GM13976 (cell line): ENCODE measurements around the gene RASL11A.

Source experiments
- DNase-seq: peaks from one replicate; pipeline ENCODE4 v3.0.0; 2012; ENCODE audit warnings: low spot score
- in situ Hi-C: fragments of 300-500 bp; cut with MboI; formaldehyde crosslinking; loops from one replicate; pipeline ENCODE4 v1.12.0; 2022; ENCODE audit warnings: low sequenced_read_pairs, mixed read lengths, inconsistent platforms; ENCODE audit not compliant: unreplicated experiment
- TF ChIP-seq, protein P1 (sequence below): IDR thresholded peaks from 2 replicates; pipeline ENCODE4 v1.5.1; 2012; ENCODE audit warnings: borderline replicate concordance, mild to moderate bottlenecking; ENCODE audit not compliant: insufficient read depth; ENCODE audit errors: extremely low read depth, missing control alignments, control extremely low read depth

Gene RASL11A

DNA sequence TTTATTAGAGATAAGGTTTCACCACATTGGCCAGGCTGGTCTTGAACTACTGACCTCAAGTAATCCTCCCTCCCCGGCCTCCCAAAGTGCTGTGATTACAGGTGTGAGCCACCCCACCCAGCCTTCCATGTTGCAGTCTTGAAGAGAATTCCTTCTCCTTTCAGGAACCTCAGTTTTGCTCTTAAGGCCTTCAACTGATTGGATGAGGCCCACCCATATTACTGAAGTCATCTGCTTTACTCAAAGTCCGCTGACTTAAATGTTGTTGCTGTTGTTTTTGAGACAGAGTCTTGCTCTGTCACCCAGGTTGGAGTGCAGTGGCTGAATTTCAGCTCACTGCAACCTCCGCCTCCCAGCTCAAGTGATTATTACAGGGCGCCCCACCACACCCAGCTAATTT lies 33.5 kb downstream of the RASL11A start:
- no peak for DNase-seq
- in situ Hi-C loops = no loop called here
- TF ChIP-seq, protein P1, sequence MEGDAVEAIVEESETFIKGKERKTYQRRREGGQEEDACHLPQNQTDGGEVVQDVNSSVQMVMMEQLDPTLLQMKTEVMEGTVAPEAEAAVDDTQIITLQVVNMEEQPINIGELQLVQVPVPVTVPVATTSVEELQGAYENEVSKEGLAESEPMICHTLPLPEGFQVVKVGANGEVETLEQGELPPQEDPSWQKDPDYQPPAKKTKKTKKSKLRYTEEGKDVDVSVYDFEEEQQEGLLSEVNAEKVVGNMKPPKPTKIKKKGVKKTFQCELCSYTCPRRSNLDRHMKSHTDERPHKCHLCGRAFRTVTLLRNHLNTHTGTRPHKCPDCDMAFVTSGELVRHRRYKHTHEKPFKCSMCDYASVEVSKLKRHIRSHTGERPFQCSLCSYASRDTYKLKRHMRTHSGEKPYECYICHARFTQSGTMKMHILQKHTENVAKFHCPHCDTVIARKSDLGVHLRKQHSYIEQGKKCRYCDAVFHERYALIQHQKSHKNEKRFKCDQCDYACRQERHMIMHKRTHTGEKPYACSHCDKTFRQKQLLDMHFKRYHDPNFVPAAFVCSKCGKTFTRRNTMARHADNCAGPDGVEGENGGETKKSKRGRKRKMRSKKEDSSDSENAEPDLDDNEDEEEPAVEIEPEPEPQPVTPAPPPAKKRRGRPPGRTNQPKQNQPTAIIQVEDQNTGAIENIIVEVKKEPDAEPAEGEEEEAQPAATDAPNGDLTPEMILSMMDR = no peak

DNA sequence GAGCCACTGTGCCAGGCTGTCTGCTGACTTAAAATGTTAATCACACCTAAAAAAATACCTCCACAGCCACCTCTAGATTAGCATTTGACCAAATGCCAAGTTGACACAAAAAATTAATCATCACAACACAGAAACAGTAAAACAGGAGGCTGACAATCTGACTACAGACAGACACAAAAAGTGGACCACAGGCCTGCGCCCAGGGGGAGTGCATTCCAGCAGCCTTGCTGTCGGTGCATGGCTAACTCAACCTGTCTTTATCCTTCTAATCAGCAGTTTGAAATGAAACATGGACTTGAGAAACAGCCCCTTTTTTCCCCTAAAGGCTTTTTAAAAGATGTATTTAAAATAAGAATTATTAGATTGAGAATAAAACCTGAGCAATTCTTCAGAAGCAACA lies 34.0 kb downstream of the RASL11A start:
- in situ Hi-C loops = no loop called here
- TF ChIP-seq, protein P1 = no peak
- no peak for DNase-seq

DNA sequence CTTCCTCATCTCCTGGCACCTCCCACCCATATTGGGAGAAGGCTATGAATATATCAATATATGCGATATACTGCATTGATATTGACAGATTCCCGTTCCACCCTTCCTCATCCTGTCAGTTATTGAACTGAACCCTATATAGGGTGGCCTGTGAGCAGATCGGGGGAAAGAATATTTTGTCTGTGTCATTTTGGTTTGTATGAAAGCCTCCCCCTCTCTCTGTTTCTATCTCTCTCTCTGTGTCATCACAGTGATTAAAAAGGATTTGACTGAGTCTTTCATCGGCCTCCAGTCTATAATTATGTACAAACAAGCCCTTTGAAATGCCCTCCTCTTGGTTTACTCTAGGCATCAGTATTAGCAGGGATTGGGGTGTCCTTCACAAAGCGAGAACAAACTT lies 35.7 kb downstream of the RASL11A start:
- no peak for DNase-seq
- in situ Hi-C loops = no loop called here
- TF ChIP-seq, protein P1 = no peak

DNA sequence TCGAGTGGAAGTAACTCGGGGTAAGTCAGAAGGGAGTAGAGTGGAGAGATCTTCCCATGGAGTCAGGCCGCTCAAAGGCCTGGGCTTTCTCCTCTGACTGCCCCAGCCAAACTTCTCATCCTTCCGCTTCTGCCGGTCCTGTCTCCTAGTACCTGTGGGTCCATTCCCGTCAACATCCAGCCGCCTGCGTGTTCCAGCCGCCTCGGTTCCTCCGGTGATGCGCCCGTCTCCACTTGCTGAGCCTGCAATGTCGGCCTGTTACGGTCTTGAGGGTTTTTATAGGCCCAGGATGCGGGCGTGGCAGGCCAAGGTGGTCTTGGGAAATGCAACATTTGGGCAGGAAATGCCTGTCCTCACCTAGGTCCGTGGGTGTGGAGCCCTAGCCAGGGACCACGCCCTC lies 38.3 kb downstream of the RASL11A start:
- TF ChIP-seq, protein P1 = no peak
- in situ Hi-C loops = no loop called here
- no peak for DNase-seq

DNA sequence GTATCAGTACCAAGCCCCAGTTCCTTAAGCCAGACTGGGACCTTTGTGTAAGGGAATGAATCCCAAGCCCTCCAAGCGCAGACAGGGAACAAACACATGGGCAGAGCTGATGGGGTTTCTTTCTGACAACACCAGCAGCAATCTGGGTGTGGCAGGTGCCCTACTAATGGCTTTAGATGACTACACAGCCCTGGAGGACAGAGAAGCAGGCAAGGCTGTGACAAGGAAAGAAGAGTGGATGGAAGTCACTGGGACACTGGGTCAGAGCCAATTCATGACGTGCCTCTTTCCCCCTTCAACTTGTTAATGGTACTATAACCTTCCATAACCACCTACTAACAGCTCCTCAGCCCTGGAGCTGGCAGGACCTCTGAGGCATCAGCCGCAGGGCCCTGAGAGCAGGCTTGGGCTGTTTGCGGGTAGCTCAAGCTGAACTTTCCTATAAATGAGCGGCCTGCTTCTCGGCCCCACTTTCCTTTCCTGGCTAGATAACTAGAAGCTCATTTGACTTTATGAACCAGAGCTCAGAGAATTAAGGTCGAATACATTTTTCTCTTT lies 38.9 kb downstream of the RASL11A start:
- no peak for DNase-seq
- in situ Hi-C loops = no loop called here

DNA sequence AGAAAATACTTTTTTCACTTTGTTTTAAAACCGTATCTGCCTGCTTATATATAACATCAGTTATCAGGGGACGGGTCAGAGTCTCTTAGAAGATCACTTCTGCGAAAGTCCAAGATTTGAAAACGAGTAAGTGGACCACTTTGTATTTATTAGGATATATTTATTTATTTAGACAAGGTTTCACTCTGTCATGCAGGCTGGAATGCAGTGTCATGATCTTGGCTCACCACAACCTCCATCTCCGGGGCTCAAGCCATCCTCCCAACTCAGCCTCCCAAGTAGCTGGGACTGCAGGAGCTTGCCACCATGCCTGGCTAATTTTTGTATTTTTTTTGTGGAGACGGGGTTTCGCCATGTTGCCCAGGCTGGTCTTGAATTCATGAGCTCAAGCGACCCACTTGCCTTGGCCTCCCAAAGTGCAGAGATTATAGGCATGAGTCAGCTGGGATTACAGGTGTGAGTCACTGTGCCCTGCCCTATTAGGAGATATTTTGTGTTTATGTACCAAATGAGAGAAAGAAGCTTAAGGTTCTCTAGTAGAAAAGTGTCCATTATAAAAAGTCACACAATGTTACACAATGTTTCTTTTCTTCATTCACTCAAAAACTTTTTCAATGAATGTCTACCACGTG lies 39.5 kb downstream of the RASL11A start:
- in situ Hi-C loops = no loop called here
- TF ChIP-seq, protein P1 = no peak
- no peak for DNase-seq

More for the DNA sequence above, 38.9 kb downstream of the RASL11A start:
- TF ChIP-seq, protein P1 = no peak
